GM12878 (cell line): ENCODE results near the gene RPL5. TPM values are rescaled to one million over a fixed set of nuclear protein-coding genes. Genes with fewer than 3 reads are reported as not detected.

Source experiments
- ATAC-seq: fragments of 200-7000 bp; cut with Tn5 transposase; 3 replicates; pipeline ENCODE4 v1.9.1; 2020; ENCODE audit warnings: mild to moderate bottlenecking, moderate library complexity
- BruUV-seq: library from RNA; stranded (reverse); fragments of 400-500 nt; replicated peaks from 2 replicates; lab custom pipeline; 2021; lab: Mats Ljungman, UMichigan
- CTCF ChIA-PET: fragments of 300-600 bp; sonication (Branson Sonifier 250); formaldehyde crosslinking; extraction: SDS; loops from one replicate; lab custom pipeline; 2021; ENCODE audit warnings: inconsistent platforms; lab: Yijun Ruan, JAX
- POLR2A ChIA-PET: fragments of 350-600 bp; formaldehyde crosslinking; extraction: SDS; loops from one replicate; lab custom pipeline; 2021; ENCODE audit warnings: inconsistent platforms; lab: Charles Lee
- RAD21 ChIA-PET: fragments of 300-600 bp; sonication (Branson Sonifier 250); formaldehyde crosslinking; loops from one replicate; lab custom pipeline; 2023; ENCODE audit warnings: antibody characterized with exemption; ENCODE audit not compliant: unreplicated experiment; lab: Charles Lee
- SMC1A ChIA-PET: fragments of 300-600 bp; sonication (Branson Sonifier 250); formaldehyde crosslinking; loops from one replicate; lab custom pipeline; 2023; ENCODE audit not compliant: unreplicated experiment, uncharacterized antibody; lab: Charles Lee
- DNase-seq: peaks from one replicate; pipeline ENCODE4 v3.0.0-alpha.2; 2011; ENCODE audit warnings: low read depth, low spot score
- FAIRE-seq: peaks from 3 replicates; lab custom pipeline; 2011; peaks lifted over from hg19 to GRCh38; lab: Jason Lieb, UNC
- H2AFZ ChIP-seq: 2 replicates; pipeline ENCODE4 v1.6.0; 2011; ENCODE audit warnings: low read depth, low read length, control low read depth; ENCODE audit not compliant: control insufficient read depth
- H3K27ac ChIP-seq: 2 replicates; pipeline ENCODE4 v1.5.1; 2011; ENCODE audit warnings: control low read depth; ENCODE audit not compliant: control insufficient read depth, insufficient read depth
- H3K27me3 ChIP-seq, 2 experiments: replicated peaks in 1 of 2; 2 replicates each; pipeline versions ENCODE4 v1.6.0 to v1.6.1; 2011; ENCODE audit warnings: low read length in 1 of 2; ENCODE audit not compliant: control insufficient read depth in 2 of 2, insufficient read depth in 2 of 2
- H3K36me3 ChIP-seq, 2 experiments: 2 replicates each; pipeline ENCODE4 v1.5.1; 2011; ENCODE audit warnings: low read length in 1 of 2; ENCODE audit not compliant: control insufficient read depth in 2 of 2, insufficient read depth in 2 of 2
- H3K4me1 ChIP-seq: 2 replicates; pipeline ENCODE4 v1.6.1; 2011; ENCODE audit warnings: mild to moderate bottlenecking, low read length, moderate library complexity, mixed read lengths; ENCODE audit not compliant: control insufficient read depth, insufficient read depth
- H3K4me2 ChIP-seq: 2 replicates; pipeline ENCODE4 v1.6.0; 2011; ENCODE audit warnings: control low read depth; ENCODE audit not compliant: control insufficient read depth, insufficient read depth
- H3K4me3 ChIP-seq: fragments of 200-600 bp; sonication (generic); 2 replicates; pipeline ENCODE4 v1.5.1; 2016
- H3K79me2 ChIP-seq: 2 replicates; pipeline ENCODE4 v1.6.0; 2011; ENCODE audit warnings: low read length; ENCODE audit not compliant: control insufficient read depth, insufficient read depth
- H3K9ac ChIP-seq: 2 replicates; pipeline ENCODE4 v1.8.0; 2011; ENCODE audit warnings: low read length, control low read depth, mixed read lengths; ENCODE audit not compliant: control insufficient read depth, insufficient read depth
- H3K9me3 ChIP-seq: replicated peaks from 3 replicates; pipeline ENCODE4 v1.5.1; 2011; ENCODE audit warnings: mild to moderate bottlenecking, low read length; ENCODE audit not compliant: control insufficient read depth, insufficient read depth
- H4K20me1 ChIP-seq: 2 replicates; pipeline ENCODE4 v1.6.0; 2011; ENCODE audit not compliant: control insufficient read depth, insufficient read depth
- BCL3 ChIP-seq: IDR thresholded peaks from 2 replicates; pipeline ENCODE4 v1.6.1; 2011; ENCODE audit warnings: borderline replicate concordance, low read depth, mild to moderate bottlenecking, moderate library complexity, low read length; ENCODE audit not compliant: insufficient read depth, poor library complexity, severe bottlenecking
- EZH2 ChIP-seq: IDR thresholded peaks from 2 replicates; pipeline ENCODE4 v1.6.1; 2012; ENCODE audit warnings: low read depth, mild to moderate bottlenecking, control low read depth, inconsistent platforms, low read length, borderline replicate concordance; ENCODE audit not compliant: control insufficient read depth
- FOXK2 ChIP-seq: fragments of 450-650 bp; IDR thresholded peaks from 2 replicates; pipeline ENCODE4 v1.6.1; 2017; ENCODE audit warnings: mild to moderate bottlenecking, moderate library complexity
- IKZF1 ChIP-seq: fragments of 450-650 bp; conservative IDR thresholded peaks from 2 replicates; pipeline ENCODE4 v1.6.1; 2017; ENCODE audit warnings: antibody characterized with exemption, mild to moderate bottlenecking
- MYC ChIP-seq: IDR thresholded peaks from 2 replicates; pipeline ENCODE4 v1.6.1; 2011; ENCODE audit warnings: mild to moderate bottlenecking, low read length, moderate library complexity, inconsistent platforms; ENCODE audit not compliant: insufficient read depth, insufficient replicate concordance, insufficient read length, severe bottlenecking
- RCOR1 ChIP-seq: conservative IDR thresholded peaks from 2 replicates; pipeline ENCODE4 v1.6.1; 2012; ENCODE audit warnings: low read depth, low read length, improper control_type of control experiment
- RELA ChIP-seq: fragments of 450-650 bp; IDR thresholded peaks from 2 replicates; pipeline ENCODE4 v1.8.0; 2014; ENCODE audit warnings: borderline replicate concordance; ENCODE audit not compliant: partially characterized antibody
- REST ChIP-seq: IDR thresholded peaks from 2 replicates; pipeline ENCODE4 v1.6.1; 2012; ENCODE audit warnings: mild to moderate bottlenecking, low read depth, low read length
- SRF ChIP-seq, 2 experiments: IDR thresholded peaks; 2 replicates each; pipeline ENCODE4 v1.6.1; 2011; ENCODE audit warnings: low read depth in 2 of 2, low read length in 2 of 2, mild to moderate bottlenecking in 1 of 2, moderate library complexity in 1 of 2
- WGBS: methylation state at CpG from one replicate; pipeline ENCODE4 v1.1.6; 2016; ENCODE audit warnings: low lambda C conversion rate; ENCODE audit not compliant: insufficient replicate concordance, insufficient coverage; ENCODE audit errors: missing lambda C conversion rate; 5-methylcytosine and 5-hydroxymethylcytosine counted together
- in situ Hi-C: fragments of 300-500 bp; cut with MboI; formaldehyde crosslinking; loops from 9 replicates; pipeline ENCODE4 v1.14.3; 2018; ENCODE audit warnings: mixed read lengths
- intact Hi-C: fragments of 100-400 bp; cut with micrococcal nuclease; formaldehyde crosslinking; loops from one replicate; pipeline ENCODE4 v1.14.2; 2022; ENCODE audit not compliant: unreplicated experiment
- polyA plus RNA-seq, 11 experiments: library from polyadenylated mRNA; depleted of rRNA in 4 of 11; unstranded in 6 of 11; stranded (reverse) in 5 of 11; fragments of >200 nt; fragmentation: Nextera tagmentation in 4 of 11; fragmentation: Illumina TruSeq in 1 of 11; extraction: Ambion mirVana in 4 of 11; extraction: Trizol in 1 of 11; gene quantifications; 1 replicate in 1 of 11; 2 replicates in 10 of 11; pipeline versions ENCODE4 v1.2.1 to v1.2.3, GENCODE V29; 2011 to 2016; ENCODE audit warnings: inconsistent platforms in 2 of 11, missing spikeins in 2 of 11, low read depth in 1 of 11
- total RNA-seq, 4 experiments: library from RNA; depleted of rRNA in 3 of 4; stranded (reverse); fragments of >200 nt in 3 of 4; fragmentation: Illumina TruSeq in 1 of 4; extraction: Trizol in 1 of 4; gene quantifications; 2 replicates each; pipeline versions ENCODE4 v1.2.1 to v1.2.3, GENCODE V29; 2013 to 2021

RPL5 gene
- total and polyA plus RNA-seq, 10 of the 15 experiments (the other 5 are each of a cell fraction or from before 2014, with no cell fraction given): 1,685 to 6,047 (median 2,601) TPM

GRCh38 chr1:92826792-92827191 is 5.0 kb upstream of the RPL5 start:
- SMC1A ChIA-PET: no interaction called here
- no peak for ATAC-seq
- TF ChIP-seq BCL3 (no peak), FOXK2 (no peak)
- no peak for DNase-seq
- WGBS: 52% methylated on average over 5 of the region's 6 CpGs
- no peak overlapping the region for H3K9ac ChIP-seq
- RAD21 ChIA-PET: no interaction called here
- CTCF ChIA-PET: interaction anchor here (0.6 to 2.1 kb wide), 4 partner anchors 8 to 248 kb away, joined by 3 to 8 read pairs (median 4); no protein-coding TSS in a partner anchor
- H4K20me1 ChIP-seq: no peaks in the 10 kb centered on the region
- no peaks in the 10 kb centered on the region; the same call in 1 of the 2 replicates for H3K79me2 ChIP-seq
- POLR2A ChIA-PET: no interaction called here
- intact Hi-C loops (no loop called here), in situ Hi-C loops (no loop called here)
- H2AFZ ChIP-seq: no peak overlapping the region
- no peak overlapping the region for H3K4me2 ChIP-seq
- no peaks in the 10 kb centered on the region for H3K9me3 ChIP-seq
- no peak overlapping the region for H3K4me3 ChIP-seq
- no peak for FAIRE-seq
- no peaks in the 10 kb centered on the region for H3K27me3 ChIP-seq
- H3K27ac ChIP-seq: no peak overlapping the region
- H3K36me3 ChIP-seq: no peaks in the 10 kb centered on the region
- BruUV-seq: no TSS peak
- no peaks in the 10 kb centered on the region for H3K4me1 ChIP-seq

GRCh38 chr1:92831368-92831761 is 475 bp upstream of the RPL5 start:
- ATAC-seq (peak; percentile 2; the same call in 1 of the 3 replicates), FAIRE-seq (no peak), DNase-seq (no peak)
- no peaks in the 10 kb centered on the region; the same call in 1 of the 2 replicates for H4K20me1 ChIP-seq
- peak overlapping the region; percentile 15 for H3K4me2 ChIP-seq
- BruUV-seq: TSS peak; percentile 58
- POLR2A ChIA-PET: interaction anchor here (0.6 to 1.5 kb wide), 7 partner anchors 44 to 1792 kb away, joined by 3 to 6 read pairs (median 3); no protein-coding TSS in a partner anchor
- peaks cover 46% of the 10 kb centered on the region for H3K79me2 ChIP-seq
- peak overlapping the region; percentile 63 for H2AFZ ChIP-seq
- CTCF ChIA-PET: interaction anchor here (0.7 to 2.5 kb wide), 18 partner anchors 10 to 521 kb away, joined by 3 to 14 read pairs (median 4); partner anchors contain the start of gene DIPK1A
- no peaks in the 10 kb centered on the region for H3K4me1 ChIP-seq
- RAD21 ChIA-PET: interaction anchor here (1.6 to 1.9 kb wide), 3 partner anchors 82 to 231 kb away, joined by 5 to 7 read pairs (median 5); partner anchors contain the start of gene DIPK1A
- 40% methylated on average over 3 of the region's 4 CpGs for WGBS
- peaks cover 3 to 22% of the 10 kb centered on the region in 2 experiments; a peak in 3 of 4 replicates for H3K36me3 ChIP-seq
- SMC1A ChIA-PET: interaction anchor here (0.9 to 1.6 kb wide), 6 partner anchors 108 to 163 kb away, joined by 3 to 4 read pairs (median 4); no protein-coding TSS in a partner anchor
- H3K4me3 ChIP-seq: no peak overlapping the region; the same call in 1 of the 2 replicates
- no peak overlapping the region for H3K27ac ChIP-seq
- H3K9me3 ChIP-seq: no peaks in the 10 kb centered on the region
- in situ Hi-C loops: no loop called here
- intact Hi-C loops: loop anchor here (5.0 to 10.0 kb wide), 3 partner anchors 343 to 534 kb away; partner anchors contain the start of genes DR1, GLMN and RPAP2
- H3K9ac ChIP-seq: no peak overlapping the region
- no peaks in the 10 kb centered on the region for H3K27me3 ChIP-seq
- TF ChIP-seq MYC (no peak), REST (no peak), RELA (no peak), SRF (IDR thresholded peaks at IDR 0.05; ENCODE audit: low read depth in 2 of 2, low read length in 2 of 2) (no peak), RCOR1 (no peak), EZH2 (no peak), IKZF1 (no peak)
